ENCODE data around the gene CFAP74. TPM values are rescaled to one million over a fixed set of nuclear protein-coding genes. Genes with fewer than 3 reads are reported as not detected.

CFAP74 gene
- total and polyA plus RNA-seq, 2 of the 4 experiments (the other 2 are of a cell fraction), result not detected

DNA sequence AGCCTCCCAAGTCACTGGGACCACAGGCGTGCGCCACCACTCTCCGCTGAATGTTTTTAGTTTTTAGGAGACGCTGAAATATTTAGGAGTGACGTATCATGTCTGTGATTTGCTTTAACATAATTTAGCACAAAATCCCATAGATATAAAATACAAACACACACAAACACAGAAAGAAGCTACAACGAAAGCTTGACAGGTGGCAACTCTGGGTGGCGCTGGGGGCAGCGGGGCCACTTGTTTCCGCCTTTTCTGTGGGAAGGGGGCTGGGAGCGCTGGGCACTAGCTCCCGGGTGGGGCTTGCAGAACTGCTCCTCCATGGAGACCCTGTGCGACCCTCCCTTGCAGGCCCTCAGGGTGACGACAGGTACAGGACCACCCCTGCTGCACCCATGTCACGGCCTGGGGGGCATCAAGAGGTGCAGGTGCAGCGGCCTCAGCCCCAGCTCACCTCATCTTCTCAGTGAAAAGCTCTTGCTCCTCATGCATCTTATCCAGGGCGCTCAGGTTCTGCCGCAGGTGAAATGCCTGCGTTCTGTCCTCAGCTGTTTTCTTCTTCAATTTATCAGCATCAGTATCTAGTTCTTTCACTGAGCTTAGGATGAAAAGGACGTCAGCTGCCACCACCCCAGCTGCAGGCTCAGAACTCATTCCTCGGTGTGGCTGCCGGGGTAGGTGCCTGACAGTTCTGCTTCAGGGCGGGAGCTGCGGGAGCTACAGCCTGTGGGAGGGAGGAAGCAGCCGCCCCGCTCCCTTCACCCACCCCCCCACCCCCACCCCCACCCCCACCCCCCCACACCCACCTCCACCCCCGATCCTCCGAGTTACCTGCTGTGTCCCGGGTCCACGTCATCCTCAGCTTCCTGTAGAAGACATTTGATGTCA lies 15.3 kb downstream of the CFAP74 start:
- no peak overlapping the region for H3K18ac ChIP-seq (ENCODE audit: low read depth, low read length)
- no peak overlapping the region for H3K27ac ChIP-seq (ENCODE audit: insufficient read depth, low read length)
- no peak overlapping the region for H2BK15ac ChIP-seq (ENCODE audit: low read depth, low read length)
- no peak overlapping the region for H3K4ac ChIP-seq (ENCODE audit: low read depth, low read length)
- H3K27me3 ChIP-seq (ENCODE audit: control insufficient read depth, insufficient read depth, low read length), result peaks cover 8% of the 10 kb centered on the region; the same call in 1 of the 2 replicates
- H4K8ac ChIP-seq (ENCODE audit: low read depth in 2 of 2, low read length in 2 of 2), result no peak overlapping the region
- H2BK5ac ChIP-seq (ENCODE audit: low read depth, low read length, poor library complexity, severe bottlenecking), result no peak overlapping the region
- H3K23ac ChIP-seq (ENCODE audit: low read depth, low read length), result no peak overlapping the region
- H2AK5ac ChIP-seq (ENCODE audit: low read depth, low read length), result no peak overlapping the region
- no peak overlapping the region for H3K4me3 ChIP-seq (ENCODE audit: insufficient read depth, low read depth, low read length)
- ChIA-PET POLR2A (ENCODE audit: unreplicated experiment) (no interaction called here), CTCF (no interaction called here)
- H2AK9ac ChIP-seq (replicated peaks; ENCODE audit: low read depth, low read length, poor library complexity), result peak overlapping the region; percentile 55
- H2BK120ac ChIP-seq (ENCODE audit: low read depth, low read length), result no peak overlapping the region
- no peaks in the 10 kb centered on the region for H4K20me1 ChIP-seq (ENCODE audit: insufficient read depth, low read length)
- no peak overlapping the region for H3K14ac ChIP-seq (replicated peaks; ENCODE audit: low read depth, low read length)
- no peak overlapping the region for H4K91ac ChIP-seq (ENCODE audit: insufficient read depth, low read depth, low read length)
- no peaks in the 10 kb centered on the region for H3K4me1 ChIP-seq (ENCODE audit: control insufficient read depth, insufficient read depth, low read length)
- no peak overlapping the region for H3K56ac ChIP-seq (ENCODE audit: extremely low read depth, insufficient read depth, low read length)
- intact Hi-C loops (cut with micrococcal nuclease) (no loop called here), dilution Hi-C loops (cut with HindIII; ENCODE audit: low sequenced_read_pairs, unreplicated experiment) (no loop called here), in situ Hi-C loops (cut with MboI; ENCODE audit: low sequenced_read_pairs) (no loop called here)
- WGBS, 2 experiments (ENCODE audit: extremely low coverage in 2 of 2, insufficient read length in 1 of 2), result 72% methylated on average over 7 of the region's 29 CpGs; no CpG with 5 or more reads in 1 of the 2 experiments
- H3K4me2 ChIP-seq (ENCODE audit: low read depth, low read length), result no peak overlapping the region
- H3K9ac ChIP-seq (ENCODE audit: low read depth, low read length), result no peak overlapping the region
- H4K5ac ChIP-seq (ENCODE audit: low read depth, low read length), result no peak overlapping the region
- no TSS peak for BruUV-seq (replicated peaks)
- no peaks in the 10 kb centered on the region for H3K36me3 ChIP-seq (ENCODE audit: control insufficient read depth, insufficient read depth, low read length)
- ATAC-seq (ENCODE audit: low read depth), result no peak
- peaks cover 3% of the 10 kb centered on the region; the same call in 1 of the 2 replicates for H3K9me1 ChIP-seq (ENCODE audit: insufficient read depth, low read length)
- no peak overlapping the region for H2BK20ac ChIP-seq (ENCODE audit: low read depth, low read length)
- DNase-seq, result no peak
- H3K79me1 ChIP-seq (ENCODE audit: low read depth in 1 of 2, low read length in 2 of 2), result no peaks in the 10 kb centered on the region
- no peaks in the 10 kb centered on the region for H3K9me3 ChIP-seq (ENCODE audit: control insufficient read depth, insufficient read depth, low read length)
- H2AFZ ChIP-seq (replicated peaks; ENCODE audit: low read length, poor library complexity), result no peak overlapping the region
- TF ChIP-seq RCOR1 (IDR thresholded peaks at IDR 0.05; ENCODE audit: insufficient replicate concordance, low read length) (no peak), MXI1 (IDR thresholded peaks at IDR 0.05; ENCODE audit: borderline replicate concordance, low read depth, low read length) (no peak), FOS (IDR thresholded peaks at IDR 0.05; ENCODE audit: low read depth, low read length) (no peak), MAZ (IDR thresholded peaks at IDR 0.05; ENCODE audit: borderline replicate concordance, low read depth, low read length) (no peak), RAD21 (IDR thresholded peaks at IDR 0.05; ENCODE audit: low read length) (no peak), CHD1 (IDR thresholded peaks at IDR 0.05; ENCODE audit: low read depth, low read length) (no peak), NFE2L2 (IDR thresholded peaks at IDR 0.05; ENCODE audit: low read depth, low read length) (no peak), CEBPB (IDR thresholded peaks at IDR 0.05; ENCODE audit: low read depth, low read length) (no peak), BHLHE40 (IDR thresholded peaks at IDR 0.05; ENCODE audit: low read depth, low read length) (no peak), SMC3 (IDR thresholded peaks at IDR 0.05; ENCODE audit: low read depth, low read length) (no peak), MAFK (IDR thresholded peaks at IDR 0.05; ENCODE audit: low read depth, low read length) (no peak)
- TF ChIP-seq, protein P1, sequence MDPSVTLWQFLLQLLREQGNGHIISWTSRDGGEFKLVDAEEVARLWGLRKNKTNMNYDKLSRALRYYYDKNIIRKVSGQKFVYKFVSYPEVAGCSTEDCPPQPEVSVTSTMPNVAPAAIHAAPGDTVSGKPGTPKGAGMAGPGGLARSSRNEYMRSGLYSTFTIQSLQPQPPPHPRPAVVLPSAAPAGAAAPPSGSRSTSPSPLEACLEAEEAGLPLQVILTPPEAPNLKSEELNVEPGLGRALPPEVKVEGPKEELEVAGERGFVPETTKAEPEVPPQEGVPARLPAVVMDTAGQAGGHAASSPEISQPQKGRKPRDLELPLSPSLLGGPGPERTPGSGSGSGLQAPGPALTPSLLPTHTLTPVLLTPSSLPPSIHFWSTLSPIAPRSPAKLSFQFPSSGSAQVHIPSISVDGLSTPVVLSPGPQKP (IDR thresholded peaks at IDR 0.05; ENCODE audit: borderline replicate concordance, low read depth, low read length), result no peak
- TF ChIP-seq, protein P2, sequence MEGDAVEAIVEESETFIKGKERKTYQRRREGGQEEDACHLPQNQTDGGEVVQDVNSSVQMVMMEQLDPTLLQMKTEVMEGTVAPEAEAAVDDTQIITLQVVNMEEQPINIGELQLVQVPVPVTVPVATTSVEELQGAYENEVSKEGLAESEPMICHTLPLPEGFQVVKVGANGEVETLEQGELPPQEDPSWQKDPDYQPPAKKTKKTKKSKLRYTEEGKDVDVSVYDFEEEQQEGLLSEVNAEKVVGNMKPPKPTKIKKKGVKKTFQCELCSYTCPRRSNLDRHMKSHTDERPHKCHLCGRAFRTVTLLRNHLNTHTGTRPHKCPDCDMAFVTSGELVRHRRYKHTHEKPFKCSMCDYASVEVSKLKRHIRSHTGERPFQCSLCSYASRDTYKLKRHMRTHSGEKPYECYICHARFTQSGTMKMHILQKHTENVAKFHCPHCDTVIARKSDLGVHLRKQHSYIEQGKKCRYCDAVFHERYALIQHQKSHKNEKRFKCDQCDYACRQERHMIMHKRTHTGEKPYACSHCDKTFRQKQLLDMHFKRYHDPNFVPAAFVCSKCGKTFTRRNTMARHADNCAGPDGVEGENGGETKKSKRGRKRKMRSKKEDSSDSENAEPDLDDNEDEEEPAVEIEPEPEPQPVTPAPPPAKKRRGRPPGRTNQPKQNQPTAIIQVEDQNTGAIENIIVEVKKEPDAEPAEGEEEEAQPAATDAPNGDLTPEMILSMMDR (conservative IDR thresholded peaks at IDR 0.05; ENCODE audit: low read depth, low read length), result no peak
- TF ChIP-seq, protein P3, sequence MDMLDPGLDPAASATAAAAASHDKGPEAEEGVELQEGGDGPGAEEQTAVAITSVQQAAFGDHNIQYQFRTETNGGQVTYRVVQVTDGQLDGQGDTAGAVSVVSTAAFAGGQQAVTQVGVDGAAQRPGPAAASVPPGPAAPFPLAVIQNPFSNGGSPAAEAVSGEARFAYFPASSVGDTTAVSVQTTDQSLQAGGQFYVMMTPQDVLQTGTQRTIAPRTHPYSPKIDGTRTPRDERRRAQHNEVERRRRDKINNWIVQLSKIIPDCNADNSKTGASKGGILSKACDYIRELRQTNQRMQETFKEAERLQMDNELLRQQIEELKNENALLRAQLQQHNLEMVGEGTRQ (IDR thresholded peaks at IDR 0.05; ENCODE audit: low read depth, low read length), result no peak
